Pulmonary artery endothelial cell (primary cell): Measurements from ENCODE around the gene CD44. TPM values are rescaled to one million over a fixed set of nuclear protein-coding genes. Genes with fewer than 3 reads are reported as not detected.

Source experiments
- DNase-seq: peaks from one replicate; pipeline ENCODE4 v3.0.0-alpha.2; 2011; ENCODE audit warnings: low read depth, low spot score
- total RNA-seq: library from RNA; depleted of rRNA; stranded (reverse); fragments of >200 nt; gene quantifications from 2 replicates; pipeline ENCODE4 v1.2.3, GENCODE V29; 2014

Gene CD44
- total RNA-seq, 1 donor from 2014 or later: 67.5 TPM

- DNase-seq: no peak
Measured at GRCh38 chr11:35177370-35177769, 38.4 kb downstream of the CD44 start.

- DNase-seq: no peak
Measured at GRCh38 chr11:35178067-35178805, 39.3 kb downstream of the CD44 start.

DNA sequence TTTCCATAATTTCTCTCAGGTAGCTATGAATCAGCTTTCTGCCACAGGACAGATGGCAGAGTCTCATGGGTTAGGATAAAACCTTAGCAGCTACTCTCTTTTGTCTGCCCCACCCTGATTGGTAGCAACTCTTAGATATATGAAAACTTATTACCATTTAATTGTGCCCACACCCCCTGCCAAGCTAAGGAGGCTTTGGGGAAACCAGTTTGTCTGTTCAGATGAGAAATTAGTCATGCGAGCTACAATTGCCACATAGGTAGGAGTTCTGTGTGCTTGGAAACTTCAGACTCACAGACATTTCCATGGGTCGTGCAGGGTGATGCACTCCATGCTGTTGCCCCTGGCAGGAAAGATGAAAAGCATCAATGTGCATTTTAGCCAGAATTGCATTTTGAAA lies 39.9 kb downstream of the CD44 start:
- DNase-seq: no peak

- DNase-seq: no peak
Measured at GRCh38 chr11:35179466-35180135, 40.6 kb downstream of the CD44 start.

- no peak for DNase-seq
Measured at GRCh38 chr11:35180317-35181233, 41.6 kb downstream of the CD44 start.

DNA sequence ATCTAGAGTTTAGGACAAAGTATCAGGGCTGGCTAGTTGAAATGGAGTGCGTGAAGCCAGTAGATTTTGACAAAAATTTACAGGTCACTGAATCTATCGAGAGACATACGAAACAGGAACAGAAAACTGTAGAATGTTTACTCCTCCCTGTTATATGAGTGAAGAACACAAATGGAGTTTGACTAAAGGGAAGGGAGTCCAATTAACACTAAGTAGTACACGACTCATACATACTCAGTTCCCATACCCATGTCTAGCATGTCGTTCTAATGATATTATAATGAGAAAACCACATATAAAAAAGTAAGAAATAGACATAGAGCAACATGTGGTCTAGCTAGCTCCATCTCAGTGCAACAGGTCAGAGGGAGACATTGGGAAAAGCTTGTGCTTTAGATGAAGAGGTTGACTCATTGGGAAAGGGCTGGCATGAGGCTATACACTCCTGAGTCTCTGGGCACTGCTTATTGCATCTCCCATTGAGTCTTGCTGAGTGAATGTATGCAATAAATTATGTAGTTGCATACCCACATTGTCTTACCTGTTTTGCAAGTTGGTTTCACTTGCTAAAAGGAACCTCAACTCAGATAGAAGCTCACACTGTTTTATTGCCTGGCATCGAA lies 43.5 kb downstream of the CD44 start:
- no peak for DNase-seq

- no peak for DNase-seq
Measured at GRCh38 chr11:35183326-35183925, 44.5 kb downstream of the CD44 start.

DNA sequence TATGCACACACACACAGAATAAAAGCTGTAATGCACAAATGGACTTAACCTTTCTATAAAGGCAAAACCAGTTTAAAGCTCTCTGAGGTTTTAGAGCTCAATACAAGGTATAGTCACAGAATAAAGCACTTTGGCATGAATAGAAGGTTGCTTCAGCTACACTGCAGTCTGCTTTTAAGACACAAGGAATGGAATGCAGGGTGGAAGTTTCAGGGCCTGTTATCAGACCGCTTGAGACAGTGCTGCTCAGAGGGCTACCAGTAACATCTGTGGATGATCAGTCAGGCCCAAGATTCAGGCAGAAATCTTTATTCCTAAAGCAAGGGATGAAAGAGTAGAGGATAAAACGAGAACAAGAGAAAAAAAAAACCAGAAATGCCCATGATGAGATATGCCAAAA lies 46.7 kb downstream of the CD44 start:
- no peak for DNase-seq

DNA sequence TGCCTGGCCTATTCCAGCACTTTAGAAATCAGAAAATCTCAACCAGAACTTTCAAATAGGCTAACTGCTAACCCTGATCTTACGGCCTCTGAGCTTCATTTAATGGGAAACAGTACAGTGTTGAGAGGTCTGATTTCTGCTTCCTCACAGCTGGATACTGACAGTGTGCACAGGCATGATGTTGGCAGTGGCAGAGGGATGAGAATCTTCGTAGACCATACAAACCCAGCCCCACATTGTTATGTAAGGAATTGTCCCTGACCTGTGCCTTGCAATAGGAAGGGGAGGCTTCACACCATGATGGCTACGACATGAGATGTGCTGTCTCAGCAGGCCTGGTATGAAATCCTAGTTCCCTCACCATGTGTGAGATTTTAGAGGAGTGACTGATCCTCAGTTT lies 49.0 kb downstream of the CD44 start:
- DNase-seq: no peak

GRCh38 chr11:35190804-35191348 lies 51.9 kb downstream of the CD44 start:
- no peak for DNase-seq

GRCh38 chr11:35192347-35192746 lies 53.4 kb downstream of the CD44 start:
- DNase-seq: peak; percentile 29

DNA sequence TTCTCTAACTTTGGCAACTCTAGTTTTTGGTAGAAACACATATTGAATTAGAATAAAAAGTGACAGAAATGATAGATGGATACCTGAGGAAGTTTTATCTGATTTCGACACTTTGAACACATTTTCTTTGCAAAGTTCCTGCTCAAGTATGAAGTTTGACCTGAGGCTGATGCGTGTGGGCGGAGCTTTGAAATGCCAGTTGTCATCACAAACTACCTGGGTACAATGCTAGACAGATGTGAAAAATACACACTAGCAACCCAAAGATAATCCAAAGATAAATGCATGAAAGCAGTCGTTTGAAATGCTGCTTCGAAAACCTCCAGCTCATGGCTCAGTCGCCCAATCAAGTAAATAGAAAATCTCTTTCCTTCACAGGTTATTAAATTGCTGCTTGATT lies 54.8 kb downstream of the CD44 start:
- DNase-seq: no peak

- no peak for DNase-seq
Measured at GRCh38 chr11:35197292-35197691, 58.3 kb downstream of the CD44 start.

DNA sequence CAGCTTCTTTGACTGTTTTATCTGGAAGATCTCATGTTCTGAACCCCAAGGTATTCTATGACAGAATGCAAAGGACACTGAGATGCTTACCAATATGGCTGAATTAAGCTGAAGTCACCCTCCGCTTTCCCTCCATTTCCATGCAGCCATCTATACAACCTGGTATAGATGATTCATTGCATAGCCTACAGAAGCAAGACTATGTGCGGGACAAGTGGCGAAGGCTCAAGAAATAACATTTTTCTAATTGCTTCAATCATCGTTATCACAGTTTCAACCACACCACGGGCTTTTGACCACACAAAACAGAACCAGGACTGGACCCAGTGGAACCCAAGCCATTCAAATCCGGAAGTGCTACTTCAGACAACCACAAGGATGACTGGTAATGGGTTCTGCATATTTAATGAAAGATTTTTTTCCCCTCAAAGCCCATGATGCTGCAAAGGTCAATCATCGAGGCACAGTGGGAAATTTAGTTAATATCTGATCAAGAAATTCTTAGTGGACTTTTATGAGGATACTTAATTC lies 61.9 kb downstream of the CD44 start:
- DNase-seq: no peak

DNA sequence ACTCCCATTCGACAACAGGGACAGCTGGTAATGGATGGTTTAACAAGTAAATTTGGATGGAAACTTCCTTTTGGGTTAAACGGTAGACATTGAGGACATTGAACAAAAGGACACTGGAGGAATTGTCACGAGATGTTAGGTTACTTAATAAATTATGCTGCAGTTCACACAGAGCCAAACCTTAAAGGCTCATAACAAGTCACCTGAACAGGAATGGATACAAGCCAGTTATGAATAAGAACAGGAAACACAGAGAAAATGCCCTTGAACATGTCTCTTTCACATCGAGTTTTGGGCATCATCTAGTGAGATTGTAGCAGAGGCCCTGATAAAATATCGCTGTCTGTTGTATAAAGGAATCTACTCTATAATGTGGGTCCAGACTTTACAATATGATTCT lies 65.6 kb downstream of the CD44 start:
- DNase-seq: no peak

GRCh38 chr11:35206616-35207015 lies 67.6 kb downstream of the CD44 start:
- no peak for DNase-seq

DNA sequence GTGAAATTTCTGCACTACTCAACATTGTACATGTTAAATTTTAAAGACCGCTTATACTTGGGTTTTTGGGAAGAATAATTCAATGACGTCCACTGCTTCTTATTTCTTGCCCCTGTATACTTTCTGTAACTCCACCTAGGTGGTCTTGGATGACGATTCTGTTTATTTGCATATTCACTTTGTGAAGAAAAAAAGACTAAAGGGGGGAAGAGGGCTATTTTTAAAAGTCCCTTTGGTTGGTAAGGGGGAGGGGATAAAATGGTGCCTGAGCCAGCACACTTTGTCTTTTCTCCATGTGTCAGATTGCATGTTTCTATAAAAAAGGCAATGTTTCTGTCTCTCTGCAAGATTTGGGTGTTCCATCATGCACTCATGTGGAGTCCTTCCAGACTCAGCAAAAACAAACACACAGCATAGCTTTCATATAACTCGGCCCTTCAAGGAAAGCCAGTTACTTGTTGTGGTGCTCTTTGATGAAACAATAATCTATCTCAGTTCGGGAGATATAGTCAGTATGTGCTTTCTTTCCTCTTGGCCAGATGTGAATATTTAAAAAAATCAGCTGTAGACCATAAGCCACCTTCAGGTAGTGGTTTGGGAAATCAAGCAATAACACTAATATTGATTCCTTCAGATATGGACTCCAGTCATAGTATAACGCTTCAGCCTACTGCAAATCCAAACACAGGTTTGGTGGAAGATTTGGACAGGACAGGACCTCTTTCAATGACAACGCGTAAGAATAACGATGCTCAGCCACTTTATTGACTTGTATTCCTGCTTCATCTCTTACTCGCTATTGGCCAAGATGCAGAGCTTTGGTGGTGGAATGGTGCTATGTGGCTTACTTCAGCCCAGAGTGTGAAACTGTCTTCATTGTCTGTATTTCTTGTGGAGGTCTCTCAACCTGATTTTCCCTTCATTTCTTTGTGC lies 68.8 kb downstream of the CD44 start:
- no peak for DNase-seq

- DNase-seq: no peak
Measured at GRCh38 chr11:35208795-35209194, 69.8 kb downstream of the CD44 start.

DNA sequence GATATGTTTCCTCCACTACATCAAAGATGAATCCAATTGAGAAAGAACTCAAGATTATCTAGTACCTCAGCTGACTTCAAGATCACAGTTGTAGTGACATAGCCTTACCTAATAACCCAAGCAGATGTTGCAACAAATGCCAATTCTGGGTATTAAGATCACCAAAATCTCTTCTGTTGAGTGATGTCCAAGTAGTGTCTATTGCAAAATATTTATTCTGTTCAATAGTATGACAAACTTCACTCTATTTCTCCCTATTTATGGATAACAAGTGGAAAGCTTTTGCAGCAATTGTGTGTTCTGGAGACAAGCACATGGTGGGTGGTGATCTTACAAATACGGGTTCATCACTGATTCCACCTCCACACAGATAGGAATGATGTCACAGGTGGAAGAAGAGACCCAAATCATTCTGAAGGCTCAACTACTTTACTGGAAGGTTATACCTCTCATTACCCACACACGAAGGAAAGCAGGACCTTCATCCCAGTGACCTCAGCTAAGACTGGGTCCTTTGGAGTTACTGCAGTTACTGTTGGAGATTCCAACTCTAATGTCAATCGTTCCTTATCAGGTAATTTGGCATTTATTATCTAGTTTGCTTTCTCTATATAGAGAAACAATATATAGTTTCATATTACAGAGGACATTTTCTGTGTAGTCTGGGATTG lies 72.0 kb downstream of the CD44 start:
- DNase-seq: no peak
